ENCODE data around the gene PERP.

Gene PERP

DNA sequence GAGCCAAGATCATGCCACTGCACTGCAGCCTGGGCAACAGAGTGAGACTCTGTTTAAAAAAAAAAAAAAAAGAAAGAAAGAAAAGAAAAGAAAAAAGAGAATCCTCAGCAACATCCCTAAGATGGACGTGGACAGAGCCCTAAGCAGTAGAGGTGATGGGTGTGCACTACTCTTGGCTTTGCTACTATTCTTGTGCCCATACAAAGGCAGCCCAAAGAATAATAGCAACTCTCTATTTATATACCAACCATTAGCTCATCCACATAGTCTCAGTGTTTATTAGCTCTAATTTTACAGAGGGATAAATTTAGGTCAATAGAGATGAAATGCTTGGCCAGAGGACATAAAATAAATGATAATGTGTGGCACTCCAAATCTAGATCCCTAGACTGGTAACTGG, 62.2 kb downstream of the PERP start:
- no peak for DNase-seq (ENCODE audit: low read depth)

DNA sequence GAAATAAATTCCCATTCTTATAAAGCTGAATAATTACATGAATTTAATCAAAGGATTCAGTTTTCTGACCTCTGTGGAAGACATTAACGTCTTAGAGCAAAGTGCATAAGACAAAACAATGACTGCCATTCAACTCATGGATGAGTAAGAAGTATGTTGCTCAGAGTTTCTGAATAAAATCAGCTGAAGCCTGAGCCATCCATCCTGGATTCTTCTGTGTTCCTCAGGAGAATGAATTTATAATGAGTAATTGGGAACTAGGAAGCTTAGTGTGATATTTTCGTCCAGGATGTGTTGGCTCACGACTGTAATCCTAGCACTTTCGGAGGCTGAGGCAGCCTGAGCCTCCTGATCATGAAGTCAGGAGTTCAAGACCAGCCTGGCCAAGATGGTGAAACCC, 62.8 kb downstream of the PERP start:
- no peak for DNase-seq (ENCODE audit: low read depth)

Measured in CMK (cell line).